Measurements from ENCODE around the gene GP9.

DNA sequence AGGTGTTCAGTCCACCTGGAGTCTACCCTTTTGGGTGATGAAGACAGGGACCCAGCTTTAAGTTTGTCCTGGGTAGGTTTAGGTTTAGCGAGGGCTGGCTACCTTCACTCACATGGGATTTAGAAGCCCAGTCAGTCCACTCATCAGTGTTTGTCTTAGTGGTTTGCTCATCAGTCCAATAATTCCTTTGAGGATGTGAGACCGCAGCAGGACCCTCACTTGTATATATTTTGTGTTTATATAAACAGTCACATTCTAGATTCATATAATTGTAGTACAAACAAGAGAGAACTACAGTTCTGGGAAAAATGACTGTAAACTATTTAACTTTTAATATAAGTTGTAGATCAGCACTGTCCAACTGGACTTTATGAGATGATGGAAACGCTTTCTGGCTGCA, 41.3 kb upstream of the GP9 start:
- TF ChIP-seq EZH2phosphoT487 (IDR thresholded peaks at IDR 0.05; ENCODE audit: low read depth, severe bottlenecking, unreplicated experiment) (no peak), EZH2 (IDR thresholded peaks at IDR 0.05; ENCODE audit: borderline replicate concordance) (no peak)
- TF ChIP-seq, protein P1, sequence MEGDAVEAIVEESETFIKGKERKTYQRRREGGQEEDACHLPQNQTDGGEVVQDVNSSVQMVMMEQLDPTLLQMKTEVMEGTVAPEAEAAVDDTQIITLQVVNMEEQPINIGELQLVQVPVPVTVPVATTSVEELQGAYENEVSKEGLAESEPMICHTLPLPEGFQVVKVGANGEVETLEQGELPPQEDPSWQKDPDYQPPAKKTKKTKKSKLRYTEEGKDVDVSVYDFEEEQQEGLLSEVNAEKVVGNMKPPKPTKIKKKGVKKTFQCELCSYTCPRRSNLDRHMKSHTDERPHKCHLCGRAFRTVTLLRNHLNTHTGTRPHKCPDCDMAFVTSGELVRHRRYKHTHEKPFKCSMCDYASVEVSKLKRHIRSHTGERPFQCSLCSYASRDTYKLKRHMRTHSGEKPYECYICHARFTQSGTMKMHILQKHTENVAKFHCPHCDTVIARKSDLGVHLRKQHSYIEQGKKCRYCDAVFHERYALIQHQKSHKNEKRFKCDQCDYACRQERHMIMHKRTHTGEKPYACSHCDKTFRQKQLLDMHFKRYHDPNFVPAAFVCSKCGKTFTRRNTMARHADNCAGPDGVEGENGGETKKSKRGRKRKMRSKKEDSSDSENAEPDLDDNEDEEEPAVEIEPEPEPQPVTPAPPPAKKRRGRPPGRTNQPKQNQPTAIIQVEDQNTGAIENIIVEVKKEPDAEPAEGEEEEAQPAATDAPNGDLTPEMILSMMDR (IDR thresholded peaks at IDR 0.05; ENCODE audit: poor library complexity): no peak
